NCI-H1417 treated with DMSO at 0.1 percent for 48 hours (cell line): ENCODE data around the gene SUCO.

Source experiments
- DNase-seq: peaks from one replicate; lab custom pipeline; 2025; lab: John Stamatoyannopoulos, UW

The SUCO gene

GRCh38 chr1:172515436-172515835 is 17.5 kb upstream of the SUCO start:
- DNase-seq: no peak

GRCh38 chr1:172515927-172516326 is 17.0 kb upstream of the SUCO start:
- DNase-seq: no peak

- DNase-seq: no peak
Observed at GRCh38 chr1:172517081-172517480, 15.9 kb upstream of the SUCO start.

- DNase-seq: no peak
Observed at GRCh38 chr1:172517545-172517944, 15.4 kb upstream of the SUCO start.

GRCh38 chr1:172529304-172529703 is 3.6 kb upstream of the SUCO start:
- no peak for DNase-seq

GRCh38 chr1:172530000-172530399 is 3.0 kb upstream of the SUCO start:
- DNase-seq: no peak

GRCh38 chr1:172531412-172532182 is 1.4 kb upstream of the SUCO start:
- no peak for DNase-seq

- DNase-seq: peak; percentile 97
Observed at GRCh38 chr1:172532183-172532699, 709 bp upstream of the SUCO start.

GRCh38 chr1:172533513-172534151 is 682 bp downstream of the SUCO start:
- DNase-seq: no peak

- DNase-seq: no peak
Observed at GRCh38 chr1:172536256-172536655, 3.3 kb downstream of the SUCO start.

GRCh38 chr1:172537366-172537765 is 4.4 kb downstream of the SUCO start:
- no peak for DNase-seq

- DNase-seq: no peak
Observed at GRCh38 chr1:172537827-172538391, 5.0 kb downstream of the SUCO start.

GRCh38 chr1:172540635-172541034 is 7.7 kb downstream of the SUCO start:
- no peak for DNase-seq

GRCh38 chr1:172544481-172545104 is 11.6 kb downstream of the SUCO start:
- DNase-seq: no peak

GRCh38 chr1:172545396-172546004 is 12.6 kb downstream of the SUCO start:
- DNase-seq: no peak

GRCh38 chr1:172547071-172547470 is 14.1 kb downstream of the SUCO start:
- DNase-seq: no peak

- no peak for DNase-seq
Observed at GRCh38 chr1:172549621-172550280, 16.8 kb downstream of the SUCO start.

- DNase-seq: no peak
Observed at GRCh38 chr1:172551279-172551678, 18.3 kb downstream of the SUCO start.

GRCh38 chr1:172554915-172555314 is 22.0 kb downstream of the SUCO start:
- DNase-seq: no peak

GRCh38 chr1:172556461-172556860 is 23.5 kb downstream of the SUCO start:
- no peak for DNase-seq

GRCh38 chr1:172557270-172557669 is 24.3 kb downstream of the SUCO start:
- DNase-seq: no peak
